Measurements from ENCODE around the gene HRAS.

HRAS gene

GRCh38 chr11:508956-509355, 26.4 kb downstream of the HRAS start:
- peaks cover 28% of the 10 kb centered on the region for H3K36me3 ChIP-seq (ENCODE audit: insufficient read depth, low read length)
- no peak overlapping the region for H3K9ac ChIP-seq (ENCODE audit: low read depth, low read length)
- no peaks in the 10 kb centered on the region for H3K9me3 ChIP-seq (replicated peaks; ENCODE audit: low read length)
- no peak overlapping the region for H3K4me2 ChIP-seq (ENCODE audit: low read length)
- H3K27me3 ChIP-seq (ENCODE audit: control insufficient read depth, insufficient read depth, low read length) = no peaks in the 10 kb centered on the region
- H3K4me3 ChIP-seq (ENCODE audit: low read length) = no peak overlapping the region
- peaks cover 20% of the 10 kb centered on the region for H3K4me1 ChIP-seq (ENCODE audit: control insufficient read depth, insufficient read depth, low read length)

- Histone ChIP-seq H3K27me3 (ENCODE audit: control insufficient read depth, insufficient read depth, low read length) (no peaks in the 10 kb centered on the region), H3K36me3 (ENCODE audit: insufficient read depth, low read length) (peaks cover 22% of the 10 kb centered on the region), H3K4me3 (ENCODE audit: low read length) (peak overlapping the region; percentile 90), H3K4me2 (ENCODE audit: low read length) (peak overlapping the region; percentile 99), H3K9ac (ENCODE audit: low read depth, low read length) (peak overlapping the region; percentile 99), H3K9me3 (replicated peaks; ENCODE audit: low read length) (no peaks in the 10 kb centered on the region), H3K4me1 (ENCODE audit: control insufficient read depth, insufficient read depth, low read length) (peaks cover 29% of the 10 kb centered on the region)
Measured at GRCh38 chr11:507727-508515, 27.5 kb downstream of the HRAS start.

GRCh38 chr11:506995-507726, 28.2 kb downstream of the HRAS start, which contains the start of gene RNH1:
TSS of gene RNH1 (minus strand) at chr11:507242. CDS start at chr11:502162, 5,080 bp downstream.
- H3K36me3 ChIP-seq (ENCODE audit: insufficient read depth, low read length) = peaks cover 17% of the 10 kb centered on the region
- peak within 1 kb of the TSS; percentile 99 for H3K4me2 ChIP-seq (ENCODE audit: low read length)
- H3K9me3 ChIP-seq (replicated peaks; ENCODE audit: low read length) = no peaks in the 10 kb centered on the region
- H3K27me3 ChIP-seq (ENCODE audit: control insufficient read depth, insufficient read depth, low read length) = no peaks in the 10 kb centered on the region
- peak within 1 kb of the TSS; percentile 90 for H3K4me3 ChIP-seq (ENCODE audit: low read length)
- H3K4me1 ChIP-seq (ENCODE audit: control insufficient read depth, insufficient read depth, low read length) = peaks cover 36% of the 10 kb centered on the region
- H3K9ac ChIP-seq (ENCODE audit: low read depth, low read length) = peak within 1 kb of the TSS; percentile 99

GRCh38 chr11:506238-506994, 29.0 kb downstream of the HRAS start:
- no peaks in the 10 kb centered on the region for H3K9me3 ChIP-seq (replicated peaks; ENCODE audit: low read length)
- no peaks in the 10 kb centered on the region for H3K27me3 ChIP-seq (ENCODE audit: control insufficient read depth, insufficient read depth, low read length)
- H3K4me2 ChIP-seq (ENCODE audit: low read length) = peak overlapping the region; percentile 96
- H3K36me3 ChIP-seq (ENCODE audit: insufficient read depth, low read length) = peaks cover 22% of the 10 kb centered on the region
- peak overlapping the region; percentile 88 for H3K4me3 ChIP-seq (ENCODE audit: low read length)
- peaks cover 39% of the 10 kb centered on the region for H3K4me1 ChIP-seq (ENCODE audit: control insufficient read depth, insufficient read depth, low read length)
- peak overlapping the region; percentile 99 for H3K9ac ChIP-seq (ENCODE audit: low read depth, low read length)

GRCh38 chr11:504994-505344, 30.4 kb downstream of the HRAS start:
- no peaks in the 10 kb centered on the region for H3K27me3 ChIP-seq (ENCODE audit: control insufficient read depth, insufficient read depth, low read length)
- H3K4me1 ChIP-seq (ENCODE audit: control insufficient read depth, insufficient read depth, low read length) = peaks cover 39% of the 10 kb centered on the region
- H3K9ac ChIP-seq (ENCODE audit: low read depth, low read length) = peak overlapping the region; percentile 99
- peak overlapping the region; percentile 96 for H3K4me2 ChIP-seq (ENCODE audit: low read length)
- H3K9me3 ChIP-seq (replicated peaks; ENCODE audit: low read length) = no peaks in the 10 kb centered on the region
- peaks cover 31% of the 10 kb centered on the region for H3K36me3 ChIP-seq (ENCODE audit: insufficient read depth, low read length)
- H3K4me3 ChIP-seq (ENCODE audit: low read length) = peak overlapping the region; percentile 88

GRCh38 chr11:504053-504993, 31.1 kb downstream of the HRAS start:
- peak overlapping the region; percentile 99 for H3K9ac ChIP-seq (ENCODE audit: low read depth, low read length)
- peak overlapping the region; percentile 96 for H3K4me2 ChIP-seq (ENCODE audit: low read length)
- peaks cover 34% of the 10 kb centered on the region for H3K36me3 ChIP-seq (ENCODE audit: insufficient read depth, low read length)
- peak overlapping the region; percentile 88 for H3K4me3 ChIP-seq (ENCODE audit: low read length)
- H3K4me1 ChIP-seq (ENCODE audit: control insufficient read depth, insufficient read depth, low read length) = peaks cover 39% of the 10 kb centered on the region
- no peaks in the 10 kb centered on the region for H3K27me3 ChIP-seq (ENCODE audit: control insufficient read depth, insufficient read depth, low read length)
- H3K9me3 ChIP-seq (replicated peaks; ENCODE audit: low read length) = no peaks in the 10 kb centered on the region

- Histone ChIP-seq H3K27me3 (ENCODE audit: control insufficient read depth, insufficient read depth, low read length) (no peaks in the 10 kb centered on the region), H3K4me2 (ENCODE audit: low read length) (peak overlapping the region; percentile 96), H3K36me3 (ENCODE audit: insufficient read depth, low read length) (peaks cover 40% of the 10 kb centered on the region), H3K9me3 (replicated peaks; ENCODE audit: low read length) (no peaks in the 10 kb centered on the region), H3K4me1 (ENCODE audit: control insufficient read depth, insufficient read depth, low read length) (peaks cover 39% of the 10 kb centered on the region), H3K9ac (ENCODE audit: low read depth, low read length) (peak overlapping the region; percentile 99), H3K4me3 (ENCODE audit: low read length) (peak overlapping the region; percentile 88)
Measured at GRCh38 chr11:503179-503981, 32.0 kb downstream of the HRAS start.

- Histone ChIP-seq H3K9ac (ENCODE audit: low read depth, low read length) (peak overlapping the region; percentile 31), H3K4me1 (ENCODE audit: control insufficient read depth, insufficient read depth, low read length) (peaks cover 35% of the 10 kb centered on the region), H3K36me3 (ENCODE audit: insufficient read depth, low read length) (peaks cover 48% of the 10 kb centered on the region), H3K27me3 (ENCODE audit: control insufficient read depth, insufficient read depth, low read length) (no peaks in the 10 kb centered on the region), H3K4me2 (ENCODE audit: low read length) (peak overlapping the region; percentile 96), H3K4me3 (ENCODE audit: low read length) (peak overlapping the region; percentile 31), H3K9me3 (replicated peaks; ENCODE audit: low read length) (no peaks in the 10 kb centered on the region)
Measured at GRCh38 chr11:502288-503178, 32.8 kb downstream of the HRAS start.

- Histone ChIP-seq H3K36me3 (ENCODE audit: insufficient read depth, low read length) (peaks cover 56% of the 10 kb centered on the region), H3K4me3 (ENCODE audit: low read length) (no peak overlapping the region), H3K27me3 (ENCODE audit: control insufficient read depth, insufficient read depth, low read length) (no peaks in the 10 kb centered on the region), H3K9ac (ENCODE audit: low read depth, low read length) (no peak overlapping the region), H3K4me1 (ENCODE audit: control insufficient read depth, insufficient read depth, low read length) (peaks cover 35% of the 10 kb centered on the region), H3K4me2 (ENCODE audit: low read length) (no peak overlapping the region), H3K9me3 (replicated peaks; ENCODE audit: low read length) (no peaks in the 10 kb centered on the region)
Measured at GRCh38 chr11:501683-502287, 33.6 kb downstream of the HRAS start.
